ENCODE measurements around the gene PABPC1L.

Gene PABPC1L

GRCh38 chr20:44970243-44970757 is 60.4 kb downstream of the PABPC1L start:
- DNase-seq, result no peak

DNA sequence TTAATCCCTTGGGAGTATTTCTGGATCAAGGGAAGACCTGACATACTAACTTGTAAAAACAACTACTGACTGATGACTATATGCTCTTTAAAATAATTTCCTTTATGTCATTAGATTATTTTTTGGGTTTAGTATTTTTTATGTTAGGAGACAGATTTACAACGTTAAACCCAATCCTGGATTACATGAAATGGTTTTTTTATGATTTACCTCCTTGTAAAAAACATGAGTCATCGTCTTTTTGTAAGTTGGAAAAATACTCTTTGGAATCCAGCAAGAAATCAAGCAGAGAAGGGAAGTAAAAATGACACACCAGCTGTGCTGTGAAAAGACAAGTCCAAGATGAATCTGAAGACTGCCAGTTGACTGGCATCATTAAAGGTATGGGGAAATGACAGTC is 63.2 kb downstream of the PABPC1L start:
- DNase-seq, result no peak

GRCh38 chr20:44976698-44977097 is 66.8 kb downstream of the PABPC1L start:
- no peak for DNase-seq

DNA sequence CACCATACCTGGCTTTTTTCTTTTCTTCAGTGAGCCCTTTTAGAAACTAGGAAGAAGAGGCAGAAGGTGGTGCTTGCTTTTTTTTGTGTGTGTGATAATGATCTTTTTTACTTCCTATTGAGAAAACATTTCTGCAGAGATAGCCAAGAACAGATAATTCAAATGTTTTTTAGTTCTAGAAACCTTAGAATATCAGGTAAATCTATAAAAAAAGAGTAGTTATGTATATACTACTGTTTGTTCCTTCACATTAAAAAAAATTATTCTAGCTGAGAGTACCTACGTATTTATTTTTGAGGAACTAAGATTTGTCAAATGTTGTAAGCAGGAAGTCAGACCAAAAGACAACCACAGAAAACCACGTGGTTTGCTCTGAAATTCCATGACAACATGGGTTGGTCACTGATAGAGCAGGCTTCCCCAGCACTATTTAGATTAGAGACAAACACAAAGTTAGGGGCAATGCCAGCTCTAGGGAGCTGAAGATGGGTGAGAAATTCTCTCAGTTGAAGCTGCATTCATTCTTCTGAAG is 69.3 kb downstream of the PABPC1L start:
- peak; percentile 63 for DNase-seq

- DNase-seq, result no peak
These were observed 72.0 kb downstream of the PABPC1L start for GRCh38 chr20:44981736-44982406.

DNA sequence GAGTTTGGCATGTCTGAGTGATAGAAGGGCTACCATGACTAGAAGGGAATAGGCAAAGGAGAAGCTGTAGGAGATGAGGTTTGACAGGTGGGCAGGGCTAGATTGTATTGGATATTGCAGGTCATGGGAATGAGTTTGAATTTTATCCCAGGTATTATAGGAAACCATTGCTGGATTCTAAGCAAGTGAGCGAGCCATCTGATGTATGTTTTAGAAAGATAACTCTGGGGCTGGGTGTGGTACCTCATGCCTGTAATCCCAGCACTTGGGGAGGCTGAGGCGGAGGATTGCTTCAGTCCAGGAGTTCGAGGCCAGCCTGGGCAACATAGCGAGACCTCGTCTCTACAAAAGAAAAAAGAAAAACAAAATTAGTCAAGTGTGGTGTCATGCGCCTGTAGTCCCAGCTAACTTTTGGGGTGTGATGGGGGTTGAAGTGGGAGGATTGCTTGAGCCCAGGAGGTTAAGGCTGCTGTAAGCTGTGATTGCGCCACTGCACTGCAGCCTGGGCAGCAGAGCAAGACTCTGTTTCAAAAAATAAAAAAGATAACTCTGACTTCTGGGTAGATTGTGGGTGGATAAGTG is 73.3 kb downstream of the PABPC1L start:
- no peak for DNase-seq

- DNase-seq, result no peak
These were observed 78.8 kb downstream of the PABPC1L start for GRCh38 chr20:44988631-44989171.
